Neural cell (in vitro differentiated cells): Measurements from ENCODE around the gene MTX1. TPM values are rescaled to one million over a fixed set of nuclear protein-coding genes. Genes with fewer than 3 reads are reported as not detected.

Source experiments
- H2AFZ ChIP-seq: fragments of 200-600, 300-800 bp; sonication (generic), shearing (Covaris generic); 2 replicates; pipeline ENCODE4 v1.6.0; 2014; ENCODE audit warnings: low read depth, mild to moderate bottlenecking, antibody characterized with exemption, low read length, moderate library complexity
- H3F3A ChIP-seq: fragments of 200-600 bp; shearing (Covaris generic); 2 replicates; pipeline ENCODE4 v1.6.1; 2016; ENCODE audit warnings: mild to moderate bottlenecking, moderate library complexity, mixed read lengths, antibody characterized with exemption, low read length; ENCODE audit not compliant: insufficient read depth, poor library complexity, severe bottlenecking
- H3K27ac ChIP-seq: fragments of 200-600, 300-800 bp; sonication (generic), shearing (Covaris generic); 2 replicates; pipeline ENCODE4 v1.5.1; 2014; ENCODE audit warnings: mild to moderate bottlenecking, low read length, moderate library complexity
- H3K27me3 ChIP-seq: fragments of 300-800, 200-600 bp; sonication (generic), shearing (Covaris generic); 2 replicates; pipeline ENCODE4 v1.6.0; 2014; ENCODE audit warnings: mild to moderate bottlenecking, low read depth, low read length, moderate library complexity; ENCODE audit not compliant: insufficient read depth
- H3K36me3 ChIP-seq: fragments of 300-800, 200-600 bp; sonication (generic), shearing (Covaris generic); 2 replicates; pipeline ENCODE4 v1.5.1; 2014; ENCODE audit warnings: mild to moderate bottlenecking, antibody characterized with exemption, low read length, moderate library complexity; ENCODE audit not compliant: insufficient read depth
- H3K4me2 ChIP-seq: fragments of 300-800, 200-600 bp; sonication (generic), shearing (Covaris generic); 2 replicates; pipeline ENCODE4 v1.6.0; 2014; ENCODE audit warnings: mild to moderate bottlenecking, low read length
- H3K4me3 ChIP-seq: fragments of 300-800, 200-600 bp; sonication (generic), shearing (Covaris generic); 2 replicates; pipeline ENCODE4 v1.5.1; 2014; ENCODE audit warnings: mild to moderate bottlenecking, low read length, moderate library complexity
- H3K79me2 ChIP-seq: fragments of 200-600 bp; shearing (Covaris generic); replicated peaks from 2 replicates; pipeline ENCODE4 v1.6.0; 2014; ENCODE audit warnings: mild to moderate bottlenecking, low read length, moderate library complexity; ENCODE audit not compliant: insufficient read depth
- H3K9ac ChIP-seq: fragments of 300-800, 200-600 bp; sonication (generic), shearing (Covaris generic); 2 replicates; pipeline ENCODE4 v1.6.1; 2016; ENCODE audit warnings: mild to moderate bottlenecking, low read length, mixed read lengths
- H3K9me2 ChIP-seq: fragments of 200-600 bp; shearing (Covaris generic); 2 replicates; pipeline ENCODE4 v1.6.1; 2016; ENCODE audit warnings: mild to moderate bottlenecking, low read length, mixed read lengths; ENCODE audit not compliant: insufficient read depth
- H3K9me3 ChIP-seq: fragments of 200-600, 300-800 bp; sonication (generic), shearing (Covaris generic); 2 replicates; pipeline ENCODE4 v1.6.1; 2016; ENCODE audit warnings: mild to moderate bottlenecking, mixed run types, low read length, moderate library complexity, mixed read lengths
- H4K20me1 ChIP-seq: fragments of 200-600 bp; shearing (Covaris generic); 2 replicates; pipeline ENCODE4 v1.6.1; 2016; ENCODE audit warnings: mild to moderate bottlenecking, mixed run types; ENCODE audit not compliant: insufficient read depth
- CTCF ChIP-seq: fragments of 450-650 bp; IDR thresholded peaks from 2 replicates; pipeline ENCODE4 v1.5.1; 2014; ENCODE audit warnings: antibody characterized with exemption, mild to moderate bottlenecking, moderate library complexity; ENCODE audit not compliant: poor library complexity, severe bottlenecking
- EP300 ChIP-seq: fragments of 450-650 bp; conservative IDR thresholded peaks from 2 replicates; pipeline ENCODE4 v1.6.1; 2014; ENCODE audit warnings: antibody characterized with exemption, mild to moderate bottlenecking, moderate library complexity; ENCODE audit not compliant: poor library complexity, severe bottlenecking
- EZH2 ChIP-seq: fragments of 200-600, 300-800 bp; shearing (Covaris generic), sonication (generic); IDR thresholded peaks from 2 replicates; pipeline ENCODE4 v1.6.1; 2014; ENCODE audit warnings: antibody characterized with exemption, low read length, borderline replicate concordance, mild to moderate bottlenecking; ENCODE audit not compliant: insufficient read depth, poor library complexity, severe bottlenecking
- MXI1 ChIP-seq: fragments of 450-650 bp; conservative IDR thresholded peaks from 2 replicates; pipeline ENCODE4 v1.6.1; 2014; ENCODE audit warnings: antibody characterized with exemption, mild to moderate bottlenecking; ENCODE audit not compliant: poor library complexity, severe bottlenecking
- POLR2AphosphoS5 ChIP-seq: IDR thresholded peaks from 2 replicates; pipeline ENCODE4 v1.6.1; 2012
- RAD21 ChIP-seq: fragments of 450-650 bp; conservative IDR thresholded peaks from 2 replicates; pipeline ENCODE4 v1.6.1; 2014; ENCODE audit warnings: antibody characterized with exemption, mild to moderate bottlenecking, moderate library complexity
- REST ChIP-seq: IDR thresholded peaks from 2 replicates; pipeline ENCODE4 v1.6.1; 2012; ENCODE audit warnings: borderline replicate concordance
- SMC3 ChIP-seq: fragments of 450-650 bp; conservative IDR thresholded peaks from 2 replicates; pipeline ENCODE4 v1.6.1; 2014; ENCODE audit warnings: antibody characterized with exemption, mild to moderate bottlenecking, moderate library complexity; ENCODE audit not compliant: poor library complexity
- TAF1 ChIP-seq: IDR thresholded peaks from 2 replicates; pipeline ENCODE4 v1.6.1; 2012; ENCODE audit warnings: low read depth
- polyA plus RNA-seq: library from polyadenylated mRNA; depleted of rRNA; stranded (reverse); fragments of >200 nt; gene quantifications from 2 replicates; pipeline ENCODE4 v1.2.3, GENCODE V29; 2014

MTX1 gene
- polyA plus RNA-seq, 1 donor from 2014 or later, result 55.0 TPM

- H3K79me2 ChIP-seq, result peaks cover 1% of the 10 kb centered on the region
- TF ChIP-seq POLR2AphosphoS5 (no peak), EZH2 (no peak), REST (no peak), MXI1 (no peak), EP300 (no peak), TAF1 (no peak)
- H3K4me2 ChIP-seq, result no peak overlapping the region
- peaks cover 9% of the 10 kb centered on the region for H3K36me3 ChIP-seq
- H4K20me1 ChIP-seq, result no peaks in the 10 kb centered on the region
- no peak overlapping the region for H2AFZ ChIP-seq
- no peaks in the 10 kb centered on the region for H3K27me3 ChIP-seq
- no peak overlapping the region for H3K27ac ChIP-seq
- no peak overlapping the region for H3K4me3 ChIP-seq
- no peaks in the 10 kb centered on the region for H3K9me2 ChIP-seq
- no peak overlapping the region for H3K9ac ChIP-seq
- H3F3A ChIP-seq, result no peaks in the 10 kb centered on the region
- no peaks in the 10 kb centered on the region for H3K9me3 ChIP-seq
These were observed 26.4 kb upstream of the MTX1 start for GRCh38 chr1:155182052-155182550.

GRCh38 chr1:155183775-155184221, 24.7 kb upstream of the MTX1 start:
- Histone ChIP-seq H3K9ac (no peak overlapping the region), H3K79me2 (no peaks in the 10 kb centered on the region), H3K27me3 (no peaks in the 10 kb centered on the region), H3K4me2 (no peak overlapping the region), H3K36me3 (no peaks in the 10 kb centered on the region), H3K4me3 (no peak overlapping the region), H4K20me1 (no peaks in the 10 kb centered on the region), H2AFZ (no peak overlapping the region), H3F3A (no peaks in the 10 kb centered on the region), H3K9me2 (no peaks in the 10 kb centered on the region), H3K27ac (no peak overlapping the region), H3K9me3 (no peaks in the 10 kb centered on the region)
- no peak for TF ChIP-seq TAF1
- no peak for TF ChIP-seq REST
- TF ChIP-seq EZH2, result no peak
- TF ChIP-seq EP300, result no peak
- no peak for TF ChIP-seq MXI1
- TF ChIP-seq POLR2AphosphoS5, result no peak
- no peak for TF ChIP-seq RAD21
- TF ChIP-seq CTCF, result no peak
- TF ChIP-seq SMC3, result no peak
